Lower lobe of right lung (tissue), 2 donors: Measurements from ENCODE around the gene ZNF613. TPM values are rescaled to one million over a fixed set of nuclear protein-coding genes. Genes with fewer than 3 reads are reported as not detected.
"Not testable (repeated sequence)": the region's sequence is repeated elsewhere in the genome, so short reads cannot be mapped to it uniquely, and the experiment has no call there.

Experiments
- ATAC-seq, 2 donors: fragments of 200-7000 bp; cut with Tn5 transposase; one replicate each; pipeline ENCODE4 v1.9.1; 2020 to 2022; ENCODE audit warnings: mild to moderate bottlenecking in 2 of 2, moderate library complexity in 2 of 2
- DNase-seq: peaks from one replicate; pipeline ENCODE4 v3.0.0-alpha.2; 2020
- H3K27ac ChIP-seq: fragments of 200-600 bp; one replicate; pipeline ENCODE4 v1.8.0; 2022
- H3K27me3 ChIP-seq: fragments of 200-600 bp; one replicate; pipeline ENCODE4 v1.8.0; 2022; ENCODE audit warnings: low read depth
- H3K36me3 ChIP-seq: fragments of 200-600 bp; one replicate; pipeline ENCODE4 v1.8.0; 2022; ENCODE audit warnings: mild to moderate bottlenecking
- H3K4me1 ChIP-seq: fragments of 200-600 bp; one replicate; pipeline ENCODE4 v1.8.0; 2022
- H3K4me3 ChIP-seq: fragments of 200-600 bp; one replicate; pipeline ENCODE4 v1.8.0; 2022; ENCODE audit warnings: mild to moderate bottlenecking
- H3K9me3 ChIP-seq: fragments of 200-600 bp; one replicate; pipeline ENCODE4 v1.8.0; 2022
- CTCF ChIP-seq: fragments of 200-600 bp; IDR thresholded peaks from one replicate; pipeline ENCODE4 v1.8.0; 2022; ENCODE audit warnings: antibody characterized with exemption, mild to moderate bottlenecking
- intact Hi-C: fragments of 100-400 bp; cut with DNase I; formaldehyde crosslinking; loops from one replicate; pipeline ENCODE4 v1.11.0; 2022
- total RNA-seq: library from RNA; stranded (reverse); fragmentation: NEBNext Ultra II Directional; extraction: Animal tissue kit (Norgen Biotek cat#: 25700); gene quantifications from one replicate; pipeline ENCODE4 v1.2.1, GENCODE V29; 2021
- donor health status: DM: no; HTN: yes; CAD: no; lungs with severe emphysema.

Gene ZNF613
- total RNA-seq, 1 donor from 2014 or later = 7.9 TPM

DNA sequence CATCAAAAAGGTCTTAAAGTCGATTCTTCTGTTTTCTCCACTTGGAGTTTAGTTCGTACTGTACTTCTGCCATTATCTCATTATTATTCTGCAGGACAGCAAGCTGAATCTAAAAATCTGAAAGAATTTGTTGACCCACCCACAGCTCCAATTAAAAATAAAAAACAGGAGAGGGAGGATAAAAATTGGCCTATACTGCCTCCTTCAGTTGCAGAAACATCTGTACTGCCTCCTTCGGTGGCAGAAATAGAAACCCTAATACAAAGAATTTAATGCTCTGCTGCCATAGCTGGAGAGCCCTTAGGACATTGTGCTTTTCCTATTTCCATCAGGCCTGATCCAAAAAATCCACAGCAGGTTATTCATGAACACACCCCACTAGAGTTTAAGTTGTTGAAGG, 49.6 kb downstream of the ZNF613 start:
- peaks cover 99% of the 10 kb centered on the region for H3K9me3 ChIP-seq
- no peak for TF ChIP-seq CTCF

GRCh38 chr19:51977346-51977745, 50.1 kb downstream of the ZNF613 start:
- Histone ChIP-seq H3K4me1 (no peaks in the 10 kb centered on the region), H3K9me3 (peaks cover 99% of the 10 kb centered on the region), H3K27me3 (no peaks in the 10 kb centered on the region), H3K36me3 (peaks cover 36% of the 10 kb centered on the region), H3K4me3 (no peak overlapping the region), H3K27ac (no peak overlapping the region)
- DNase-seq (no peak), ATAC-seq (no peak)
- no peak for TF ChIP-seq CTCF
- intact Hi-C loops = no loop called here

More for the DNA sequence above, 49.6 kb downstream of the ZNF613 start:
- intact Hi-C loops = no loop called here
- no peaks in the 10 kb centered on the region for H3K27me3 ChIP-seq
- H3K4me1 ChIP-seq = no peaks in the 10 kb centered on the region
- H3K4me3 ChIP-seq = no peak overlapping the region
- peaks cover 41% of the 10 kb centered on the region for H3K36me3 ChIP-seq
- H3K27ac ChIP-seq = no peak overlapping the region
- DNase-seq = no peak
- no peak for ATAC-seq

GRCh38 chr19:51978882-51979281, 51.6 kb downstream of the ZNF613 start:
- Histone ChIP-seq H3K36me3 (peaks cover 21% of the 10 kb centered on the region), H3K27me3 (no peaks in the 10 kb centered on the region), H3K27ac (no peak overlapping the region), H3K9me3 (peaks cover 97% of the 10 kb centered on the region), H3K4me1 (no peaks in the 10 kb centered on the region), H3K4me3 (no peak overlapping the region)
- no peak for ATAC-seq
- TF ChIP-seq CTCF = no peak
- intact Hi-C loops = no loop called here
- DNase-seq = no peak

- H3K4me3 ChIP-seq = no peak overlapping the region
- peaks cover 95% of the 10 kb centered on the region for H3K9me3 ChIP-seq
- intact Hi-C loops = no loop called here
- DNase-seq = no peak
- no peak overlapping the region for H3K27ac ChIP-seq
- H3K4me1 ChIP-seq = peaks cover 5% of the 10 kb centered on the region
- H3K27me3 ChIP-seq = no peaks in the 10 kb centered on the region
- no peak for ATAC-seq
- no peak for TF ChIP-seq CTCF
- H3K36me3 ChIP-seq = peaks cover 14% of the 10 kb centered on the region
Observed at GRCh38 chr19:51980116-51980736, 53.0 kb downstream of the ZNF613 start.

GRCh38 chr19:51980926-51981325, 53.7 kb downstream of the ZNF613 start:
- H3K9me3 ChIP-seq = peaks cover 88% of the 10 kb centered on the region
- intact Hi-C loops, H3K27ac ChIP-seq, DNase-seq, H3K27me3 ChIP-seq, H3K4me3 ChIP-seq, ATAC-seq: not testable (repeated sequence)
- peaks cover 14% of the 10 kb centered on the region for H3K36me3 ChIP-seq
- peaks cover 12% of the 10 kb centered on the region for H3K4me1 ChIP-seq

GRCh38 chr19:51983361-51983760, 56.1 kb downstream of the ZNF613 start:
- Histone ChIP-seq H3K4me3 (no peak overlapping the region), H3K27ac (no peak overlapping the region), H3K27me3 (no peaks in the 10 kb centered on the region), H3K36me3 (peaks cover 14% of the 10 kb centered on the region), H3K4me1 (peaks cover 12% of the 10 kb centered on the region), H3K9me3 (peaks cover 77% of the 10 kb centered on the region)
- no peak for TF ChIP-seq CTCF
- intact Hi-C loops = no loop called here
- no peak for ATAC-seq
- no peak for DNase-seq
